Kidney (tissue), 14 donors: Measurements from ENCODE around the gene TUBB. TPM values are rescaled to one million over a fixed set of nuclear protein-coding genes. Genes with fewer than 3 reads are reported as not detected.

Experiments used
- DNase-seq, 5 donors: peaks; one replicate each; pipeline ENCODE4 v3.0.0-alpha.2; 2013 to 2020
- FAIRE-seq: peaks from 2 replicates; lab custom pipeline; 2012; peaks lifted over from hg19 to GRCh38; lab: Jason Lieb, UNC
- H3K27ac ChIP-seq, 2 donors: one replicate each; pipeline ENCODE4 v1.7.0; 2013; ENCODE audit warnings: low read depth in 2 of 2, low read length in 2 of 2, inconsistent platforms in 1 of 2
- H3K27me3 ChIP-seq: one replicate; pipeline ENCODE4 v1.7.1; 2013; ENCODE audit warnings: low read length, inconsistent platforms; ENCODE audit not compliant: control insufficient read depth, insufficient read depth
- H3K36me3 ChIP-seq, 3 donors: one replicate each; pipeline versions ENCODE4 v1.7.0 to v1.7.1; 2013; ENCODE audit warnings: low read length in 3 of 3, control low read depth in 1 of 3, inconsistent platforms in 1 of 3; ENCODE audit not compliant: insufficient read depth in 3 of 3, control insufficient read depth in 2 of 3
- H3K4me1 ChIP-seq, 3 donors: one replicate each; pipeline versions ENCODE4 v1.7.0 to v1.7.1; 2013; ENCODE audit warnings: low read length in 3 of 3, inconsistent platforms in 1 of 3, low read depth in 1 of 3; ENCODE audit not compliant: control insufficient read depth in 2 of 3, insufficient read depth in 2 of 3
- H3K4me3 ChIP-seq, 3 donors: one replicate each; pipeline versions ENCODE4 v1.7.0 to v1.8.1; 2013; ENCODE audit warnings: low read length in 3 of 3, control low read depth in 1 of 3, inconsistent platforms in 1 of 3
- H3K9ac ChIP-seq, 3 donors: one replicate each; pipeline versions ENCODE4 v1.7.0 to v1.7.1; 2013; ENCODE audit warnings: low read length in 3 of 3, control low read depth in 1 of 3, inconsistent platforms in 1 of 3
- H3K9me3 ChIP-seq, 3 donors: one replicate each; pipeline versions ENCODE4 v1.7.0 to v1.7.1; 2013; ENCODE audit warnings: low read length in 3 of 3, control low read depth in 1 of 3, inconsistent platforms in 1 of 3; ENCODE audit not compliant: control insufficient read depth in 2 of 3, insufficient read depth in 1 of 3
- CTCF ChIP-seq: IDR thresholded peaks from 3 replicates; pipeline ENCODE4 v1.5.1; 2012; ENCODE audit warnings: mild to moderate bottlenecking, moderate library complexity, borderline replicate concordance; ENCODE audit not compliant: insufficient read depth; ENCODE audit errors: extremely low read depth
- intact Hi-C: fragments of 100-400 bp; cut with DNase I; formaldehyde crosslinking; loops from one replicate; pipeline ENCODE4 v1.11.1; 2022
- polyA plus RNA-seq: library from polyadenylated mRNA; stranded (reverse); fragments of 350-450 nt; fragmentation: Illumina TruSeq; extraction: RNeasy Lipid Tissue Mini Kit (QIAGEN cat#74804); gene quantifications from one replicate; pipeline ENCODE4 v1.2.3, GENCODE V29; 2014; ENCODE audit warnings: low read depth, low replicate concordance; ENCODE audit not compliant: insufficient read depth
- total RNA-seq: library from RNA; stranded (reverse); fragmentation: NEBNext Ultra II Directional; extraction: Animal tissue kit (Norgen Biotek cat#: 25700); gene quantifications from one replicate; pipeline ENCODE4 v1.2.1, GENCODE V29; 2021
- donor health status: control.
- donor health status: control.
- donor health status: control.
- donor health status: control.
- donor health status: control.
- donor health status: DM: yes; HTN: yes; CAD: no.
- donor health status: Normal renal cell carcinoma (clear cell type).

The TUBB gene
- total and polyA plus RNA-seq, 2 donors from 2014 or later = 197 to 295 TPM

- Histone ChIP-seq H3K4me1 (peaks cover 0 to 11% (median 4%) of the 10 kb centered on the region in 3 donors), H3K36me3 (peaks cover 25 to 55% (median 29%) of the 10 kb centered on the region in 3 donors), H3K9me3 (no peaks in the 10 kb centered on the region), H3K9ac (no peak overlapping the region), H3K27ac (no peak overlapping the region), H3K27me3 (no peaks in the 10 kb centered on the region), H3K4me3 (no peak overlapping the region)
- intact Hi-C loops = loop anchor here (5.0 kb wide), 1 partner anchor 43 kb away; no protein-coding TSS in a partner anchor
- no peak for FAIRE-seq
- TF ChIP-seq CTCF = no peak
- DNase-seq = peak in 1 of 5 donors; percentile 2
These were observed 4.9 kb downstream of the TUBB start for GRCh38 chr6:30724906-30725667.

GRCh38 chr6:30725713-30726505 is 5.8 kb downstream of the TUBB start:
- no peak for DNase-seq
- TF ChIP-seq CTCF = no peak
- Histone ChIP-seq H3K36me3 (peaks cover 26 to 63% (median 33%) of the 10 kb centered on the region in 3 donors), H3K4me1 (peaks cover 0 to 18% (median 4%) of the 10 kb centered on the region in 3 donors), H3K9me3 (no peaks in the 10 kb centered on the region), H3K27ac (no peak overlapping the region), H3K9ac (no peak overlapping the region), H3K4me3 (no peak overlapping the region), H3K27me3 (no peaks in the 10 kb centered on the region)
- FAIRE-seq = no peak
- intact Hi-C loops = no loop called here

- Histone ChIP-seq H3K4me3 (no peak overlapping the region), H3K9ac (no peak overlapping the region), H3K27ac (no peak overlapping the region), H3K36me3 (peaks cover 26 to 63% (median 33%) of the 10 kb centered on the region in 3 donors), H3K9me3 (no peaks in the 10 kb centered on the region), H3K4me1 (peaks cover 0 to 19% (median 4%) of the 10 kb centered on the region in 3 donors), H3K27me3 (no peaks in the 10 kb centered on the region)
- TF ChIP-seq CTCF = no peak
- intact Hi-C loops = no loop called here
- DNase-seq (peak in 1 of 5 donors; percentile 43), FAIRE-seq (no peak)
These were observed 6.6 kb downstream of the TUBB start for GRCh38 chr6:30726506-30727413.
